Measurements from ENCODE around the gene SEMA4D.

Gene SEMA4D

GRCh38 chr9:89362647-89363310 is 135.1 kb downstream of the SEMA4D start:
- in situ Hi-C loops (cut with HindIII; ENCODE audit: low sequenced_read_pairs), result no loop called here

GRCh38 chr9:89361816-89362646 is 135.9 kb downstream of the SEMA4D start:
- in situ Hi-C loops (cut with HindIII; ENCODE audit: low sequenced_read_pairs), result no loop called here

- in situ Hi-C loops (cut with HindIII; ENCODE audit: low sequenced_read_pairs), result no loop called here
Measured at GRCh38 chr9:89361031-89361430, 136.9 kb downstream of the SEMA4D start.

- in situ Hi-C loops (cut with HindIII; ENCODE audit: low sequenced_read_pairs), result no loop called here
Measured at GRCh38 chr9:89360465-89360864, 137.4 kb downstream of the SEMA4D start.

- in situ Hi-C loops (cut with HindIII; ENCODE audit: low sequenced_read_pairs), result no loop called here
Measured at GRCh38 chr9:89359751-89360261, 138.1 kb downstream of the SEMA4D start.

- in situ Hi-C loops (cut with HindIII; ENCODE audit: low sequenced_read_pairs), result no loop called here
Measured at GRCh38 chr9:89358985-89359384, 138.9 kb downstream of the SEMA4D start.

GRCh38 chr9:89358376-89358916 is 139.5 kb downstream of the SEMA4D start:
- in situ Hi-C loops (cut with HindIII; ENCODE audit: low sequenced_read_pairs), result no loop called here

GRCh38 chr9:89357331-89358197 is 140.3 kb downstream of the SEMA4D start:
- in situ Hi-C loops (cut with HindIII; ENCODE audit: low sequenced_read_pairs), result no loop called here

GRCh38 chr9:89356782-89357181 is 141.1 kb downstream of the SEMA4D start:
- in situ Hi-C loops (cut with HindIII; ENCODE audit: low sequenced_read_pairs), result no loop called here

- in situ Hi-C loops (cut with HindIII; ENCODE audit: low sequenced_read_pairs), result no loop called here
Measured at GRCh38 chr9:89354471-89354870, 143.4 kb downstream of the SEMA4D start.

- in situ Hi-C loops (cut with HindIII; ENCODE audit: low sequenced_read_pairs), result no loop called here
Measured at GRCh38 chr9:89353989-89354388, 143.9 kb downstream of the SEMA4D start.

GRCh38 chr9:89352874-89353649 is 144.9 kb downstream of the SEMA4D start:
- in situ Hi-C loops (cut with HindIII; ENCODE audit: low sequenced_read_pairs), result no loop called here

- in situ Hi-C loops (cut with HindIII; ENCODE audit: low sequenced_read_pairs), result no loop called here
Measured at GRCh38 chr9:89352451-89352850, 145.5 kb downstream of the SEMA4D start.

- in situ Hi-C loops (cut with HindIII; ENCODE audit: low sequenced_read_pairs), result no loop called here
Measured at GRCh38 chr9:89351584-89352300, 146.2 kb downstream of the SEMA4D start.

GRCh38 chr9:89350988-89351557 is 146.8 kb downstream of the SEMA4D start:
- in situ Hi-C loops (cut with HindIII; ENCODE audit: low sequenced_read_pairs), result no loop called here

GRCh38 chr9:89349607-89350006 is 148.3 kb downstream of the SEMA4D start:
- in situ Hi-C loops (cut with HindIII; ENCODE audit: low sequenced_read_pairs), result no loop called here

- in situ Hi-C loops (cut with HindIII; ENCODE audit: low sequenced_read_pairs), result no loop called here
Measured at GRCh38 chr9:89347651-89348050, 150.3 kb downstream of the SEMA4D start.

GRCh38 chr9:89346696-89347095 is 151.2 kb downstream of the SEMA4D start:
- in situ Hi-C loops (cut with HindIII; ENCODE audit: low sequenced_read_pairs), result no loop called here

- in situ Hi-C loops (cut with HindIII; ENCODE audit: low sequenced_read_pairs), result no loop called here
Measured at GRCh38 chr9:89345476-89345875, 152.4 kb downstream of the SEMA4D start.
